GM19452 (cell line): Measurements from ENCODE around the gene ZNF766.
A peak's percentile ranks its signal among the peaks of the same experiment; 100 is the strongest.
"Not testable (repeated sequence)": the region's sequence is repeated elsewhere in the genome, so short reads cannot be mapped to it uniquely, and the experiment has no call there.

Experiments used
- ATAC-seq: cut with Tn5 transposase; IDR thresholded peaks from one replicate; pipeline ENCODE4 v1.9.1; 2021; ENCODE audit not compliant: unreplicated experiment

Gene ZNF766

GRCh38 chr19:52274191-52274590, 4.8 kb downstream of the ZNF766 start:
- no peak for ATAC-seq

- ATAC-seq = no peak
Observed at GRCh38 chr19:52275988-52276387, 6.6 kb downstream of the ZNF766 start.

- ATAC-seq = no peak
Observed at GRCh38 chr19:52277471-52277870, 8.1 kb downstream of the ZNF766 start.

- no peak for ATAC-seq
Observed at GRCh38 chr19:52286256-52286655, 16.9 kb downstream of the ZNF766 start.

GRCh38 chr19:52291781-52292180, 22.4 kb downstream of the ZNF766 start:
- no peak for ATAC-seq

- ATAC-seq = not testable (repeated sequence)
Observed at GRCh38 chr19:52292946-52293345, 23.6 kb downstream of the ZNF766 start.

GRCh38 chr19:52296400-52296772, 27.0 kb downstream of the ZNF766 start:
- ATAC-seq = no peak

- peak; percentile 59 for ATAC-seq
Observed at GRCh38 chr19:52296773-52297600, 27.6 kb downstream of the ZNF766 start, which contains the start of gene ZNF480. ZNF480 (plus strand) TSS chr19:52297169; CDS start chr19:52300413, 3,244 bp downstream.

- peak; percentile 16 for ATAC-seq
Observed at GRCh38 chr19:52297601-52298364, 28.4 kb downstream of the ZNF766 start.

GRCh38 chr19:52307275-52307674, 37.9 kb downstream of the ZNF766 start:
- no peak for ATAC-seq

GRCh38 chr19:52322429-52322828, 53.0 kb downstream of the ZNF766 start:
- ATAC-seq = no peak

GRCh38 chr19:52331757-52332156, 62.4 kb downstream of the ZNF766 start:
- no peak for ATAC-seq

- no peak for ATAC-seq
Observed at GRCh38 chr19:52335768-52336116, 66.4 kb downstream of the ZNF766 start.

GRCh38 chr19:52336117-52336790, 66.9 kb downstream of the ZNF766 start, which contains the start of gene ZNF610:
ZNF610 (plus strand) TSS chr19:52336243; CDS start chr19:52349173, 12,930 bp downstream.
- ATAC-seq = no peak

GRCh38 chr19:52336791-52337381, 67.5 kb downstream of the ZNF766 start:
- no peak for ATAC-seq

GRCh38 chr19:52339022-52339421, 69.6 kb downstream of the ZNF766 start:
- ATAC-seq = not testable (repeated sequence)

GRCh38 chr19:52343548-52343947, 74.2 kb downstream of the ZNF766 start:
- no peak for ATAC-seq

- no peak for ATAC-seq
Observed at GRCh38 chr19:52345162-52345561, 75.8 kb downstream of the ZNF766 start.
